GM18507 (cell line): ENCODE results near the gene THSD4.

Source experiments
- DNase-seq: peaks from one replicate; pipeline ENCODE4 v3.0.0; 2011; ENCODE audit warnings: low read depth; ENCODE audit not compliant: insufficient read length; ENCODE audit errors: extremely low spot score
- FAIRE-seq: peaks from 2 replicates; lab custom pipeline; 2011; peaks lifted over from hg19 to GRCh38; lab: Jason Lieb, UNC

The THSD4 gene

GRCh38 chr15:71823801-71824200 is 708.5 kb downstream of the THSD4 start:
- DNase-seq (no peak), FAIRE-seq (no peak)

- no peak for FAIRE-seq
Observed at GRCh38 chr15:71825021-71825730, 709.9 kb downstream of the THSD4 start.

GRCh38 chr15:71826196-71826595 is 710.9 kb downstream of the THSD4 start:
- no peak for DNase-seq
- FAIRE-seq: no peak

More at GRCh38 chr15:71825021-71825730, 709.9 kb downstream of the THSD4 start:
- DNase-seq: no peak

- FAIRE-seq (no peak), DNase-seq (no peak)
Observed at GRCh38 chr15:71830981-71831380, 715.7 kb downstream of the THSD4 start.
